ENCODE measurements around the gene ZNF747. TPM values are rescaled to one million over a fixed set of nuclear protein-coding genes. Genes with fewer than 3 reads are reported as not detected.

ZNF747 gene
- total and polyA plus RNA-seq, 7 donors = 6.0 to 15.5 (median 11.4) TPM

DNA sequence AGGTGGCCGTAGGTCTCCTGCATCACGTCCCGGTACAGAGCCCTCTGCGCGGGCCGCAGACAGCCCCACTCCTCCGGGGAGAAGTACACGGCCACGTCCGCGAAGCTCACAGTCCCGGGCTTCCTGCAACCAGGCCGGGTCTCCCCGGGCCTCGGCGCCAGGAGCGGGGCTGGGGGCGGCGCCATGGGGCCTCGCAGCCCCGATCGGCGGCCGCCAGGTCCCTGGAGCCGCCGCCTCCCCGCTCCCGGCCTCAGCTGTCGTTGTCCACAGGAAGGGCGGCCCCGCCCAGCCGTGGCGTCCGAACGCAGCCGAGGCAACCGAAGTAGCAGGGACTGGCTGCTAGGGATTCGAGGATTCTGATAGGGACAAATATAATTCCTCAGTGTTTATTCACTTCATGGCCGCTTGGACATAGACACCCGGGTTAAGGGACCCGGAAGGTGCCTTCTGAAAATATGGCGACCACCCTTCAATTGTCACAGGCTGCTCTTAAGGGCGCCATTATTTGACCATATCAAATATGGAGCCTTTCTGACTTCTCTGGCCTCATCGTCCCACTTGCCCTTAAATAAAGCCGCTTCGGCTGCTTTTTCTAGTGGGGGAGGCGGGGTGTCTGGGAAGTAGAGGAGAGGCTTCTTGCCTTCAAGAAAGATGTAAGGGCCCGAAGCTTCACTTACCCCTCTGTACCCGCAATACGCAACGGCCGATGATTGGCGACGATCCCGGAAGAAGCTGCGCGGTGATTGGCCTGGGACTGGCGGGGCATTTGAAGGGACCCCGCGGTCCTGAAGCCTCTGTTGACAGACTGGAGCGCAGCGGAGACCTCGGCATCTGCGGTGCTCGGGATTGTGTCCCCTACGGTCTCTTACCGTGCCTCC lies 37.0 kb upstream of the ZNF747 start, which contains the start of gene ZNF688:
TSS of gene ZNF688 (minus strand) at position 270 of the 878 bp plus-strand sequence. CDS start at position 185, 85 bp downstream.
- Histone ChIP-seq H3K27ac (peak within 1 kb of the TSS; percentile 94 to 98 (median 97)), H3K9me3 (no peaks in the 10 kb centered on the region), H3K27me3 (no peaks in the 10 kb centered on the region), H3K4me1 (peaks cover 0 to 24% (median 21%) of the 10 kb centered on the region in 4 donors), H3K36me3 (peaks cover 0 to 6% (median 0%) of the 10 kb centered on the region in 4 donors), H3K4me3 (peak within 1 kb of the TSS; percentile 42 to 95 (median 84))
- intact Hi-C loops (cut with DNase I) = loop anchor here (1.0 to 5.0 kb wide), 5 partner anchors 13 to 87 kb away; partner anchors contain the start of genes FBRS, ZNF747, ZNF764 and ZNF785
- DNase-seq = peak; percentile 99
- 0% methylated on average over 67 of the region's 67 CpGs for whole genome bisulfite sequencing, 2 donors
- TF ChIP-seq EP300 (IDR thresholded peaks at IDR 0.05) (no peak), POLR2AphosphoS5 (IDR thresholded peaks at IDR 0.05) (peak; percentile 70 to 87 (median 80)), POLR2A (IDR thresholded peaks at IDR 0.05) (peak; percentile 33 to 66)
- TF ChIP-seq, protein P1, sequence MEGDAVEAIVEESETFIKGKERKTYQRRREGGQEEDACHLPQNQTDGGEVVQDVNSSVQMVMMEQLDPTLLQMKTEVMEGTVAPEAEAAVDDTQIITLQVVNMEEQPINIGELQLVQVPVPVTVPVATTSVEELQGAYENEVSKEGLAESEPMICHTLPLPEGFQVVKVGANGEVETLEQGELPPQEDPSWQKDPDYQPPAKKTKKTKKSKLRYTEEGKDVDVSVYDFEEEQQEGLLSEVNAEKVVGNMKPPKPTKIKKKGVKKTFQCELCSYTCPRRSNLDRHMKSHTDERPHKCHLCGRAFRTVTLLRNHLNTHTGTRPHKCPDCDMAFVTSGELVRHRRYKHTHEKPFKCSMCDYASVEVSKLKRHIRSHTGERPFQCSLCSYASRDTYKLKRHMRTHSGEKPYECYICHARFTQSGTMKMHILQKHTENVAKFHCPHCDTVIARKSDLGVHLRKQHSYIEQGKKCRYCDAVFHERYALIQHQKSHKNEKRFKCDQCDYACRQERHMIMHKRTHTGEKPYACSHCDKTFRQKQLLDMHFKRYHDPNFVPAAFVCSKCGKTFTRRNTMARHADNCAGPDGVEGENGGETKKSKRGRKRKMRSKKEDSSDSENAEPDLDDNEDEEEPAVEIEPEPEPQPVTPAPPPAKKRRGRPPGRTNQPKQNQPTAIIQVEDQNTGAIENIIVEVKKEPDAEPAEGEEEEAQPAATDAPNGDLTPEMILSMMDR (IDR thresholded peaks at IDR 0.05) = no peak

DNA sequence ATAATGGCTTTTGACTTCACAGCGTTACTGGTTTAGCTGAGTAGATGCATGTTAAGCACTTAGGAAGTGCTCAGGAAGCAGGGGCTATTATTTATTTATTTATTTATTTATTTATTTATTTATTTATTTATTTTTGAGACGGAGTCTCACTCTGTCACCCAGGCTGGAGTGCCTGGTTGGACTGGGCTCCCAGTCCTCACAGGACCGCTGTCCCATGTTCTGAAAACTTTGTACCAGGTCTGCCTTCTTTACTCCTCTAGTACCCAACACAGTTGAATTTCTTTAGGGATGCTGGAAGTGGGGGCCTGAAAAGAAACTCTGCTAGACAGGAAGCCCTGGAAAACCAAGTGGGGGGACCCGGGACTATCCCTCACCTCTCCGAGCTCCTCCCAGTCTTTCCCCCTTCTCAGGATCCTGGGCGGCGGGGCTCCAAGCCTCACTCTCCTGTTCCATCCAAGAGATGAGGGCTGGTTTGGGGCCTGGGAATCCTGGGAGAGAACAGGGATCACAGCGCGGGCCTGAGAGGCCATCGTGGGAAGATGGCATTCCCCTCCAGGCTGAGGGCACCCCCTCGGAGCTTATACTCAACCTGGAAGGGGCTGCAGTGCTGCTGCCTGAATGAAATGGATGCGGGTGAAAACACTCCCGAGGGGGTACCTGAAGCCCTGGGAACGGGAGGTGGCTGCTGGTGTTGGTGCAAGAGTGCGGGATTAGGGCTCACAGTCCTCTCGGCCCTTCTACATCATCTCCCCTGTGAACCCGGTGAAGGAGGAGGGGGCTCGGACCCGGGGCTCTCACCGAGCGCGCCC lies 36.2 kb upstream of the ZNF747 start:
- H3K9me3 ChIP-seq = no peaks in the 10 kb centered on the region
- H3K4me3 ChIP-seq = peak overlapping the region; percentile 42 to 95 (median 84)
- no peaks in the 10 kb centered on the region for H3K27me3 ChIP-seq
- H3K36me3 ChIP-seq = peaks cover 0 to 6% (median 0%) of the 10 kb centered on the region in 4 donors
- intact Hi-C loops (cut with DNase I) = loop anchor here (1.0 to 5.0 kb wide), 5 partner anchors 13 to 88 kb away; partner anchors contain the start of genes FBRS, ZNF747, ZNF764 and ZNF785
- WGBS, 2 donors = 6 to 11% methylated on average over 22 of the region's 22 CpGs
- H3K4me1 ChIP-seq = peaks cover 0 to 24% (median 21%) of the 10 kb centered on the region in 4 donors
- peak overlapping the region; percentile 94 to 98 (median 97) for H3K27ac ChIP-seq
- peak; percentile 77 for DNase-seq
- TF ChIP-seq POLR2A (IDR thresholded peaks at IDR 0.05) (no peak), POLR2AphosphoS5 (IDR thresholded peaks at IDR 0.05) (peak in 1 of 4 donors; percentile 23)

DNA sequence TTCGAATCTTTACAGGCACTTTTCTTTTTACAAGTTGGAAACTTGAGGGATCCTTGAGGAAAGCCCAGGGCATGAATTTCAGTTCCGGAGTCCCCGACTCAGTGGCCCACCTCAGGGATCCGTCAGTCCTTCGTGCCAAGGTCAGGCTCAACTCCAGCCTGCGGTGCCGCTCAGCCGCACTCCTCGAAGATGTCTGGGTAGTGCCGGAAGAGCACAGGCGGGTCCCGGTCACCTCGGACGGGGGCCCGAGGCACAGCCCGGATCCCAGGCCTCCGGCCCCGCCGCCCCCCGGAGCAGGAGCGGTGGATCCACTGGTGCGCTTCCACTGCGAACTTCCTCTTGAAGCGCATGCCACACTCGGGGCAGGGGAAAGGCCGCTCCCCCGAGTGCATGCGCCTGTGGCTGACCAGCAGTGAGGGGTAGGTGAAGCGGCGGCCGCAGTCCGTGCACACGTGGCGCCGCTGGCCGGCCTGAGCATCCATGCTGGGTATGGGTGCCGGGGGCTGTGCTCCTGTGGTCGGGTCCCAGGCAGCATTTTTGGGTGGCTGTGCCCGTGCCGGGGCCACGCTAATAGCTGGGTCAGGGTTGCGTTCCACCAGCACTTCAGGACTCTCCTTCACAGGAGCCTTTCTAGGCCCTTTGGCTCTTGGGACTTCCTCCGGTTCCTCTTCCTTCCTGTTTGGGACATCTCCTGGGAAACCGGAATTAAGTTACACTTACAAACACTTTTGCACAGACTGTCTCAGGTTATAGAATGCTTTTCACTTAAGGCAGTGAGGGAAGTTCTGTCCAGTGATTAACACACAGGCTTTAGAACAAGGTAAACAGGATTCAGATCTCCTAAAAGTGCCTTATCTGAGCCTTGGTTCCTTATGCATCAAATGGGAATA lies 35.3 kb upstream of the ZNF747 start:
- H3K27ac ChIP-seq = peak overlapping the region; percentile 94 to 98 (median 97)
- no peaks in the 10 kb centered on the region for H3K27me3 ChIP-seq
- peak overlapping the region in 2 of 4 donors; percentile 87 to 95 for H3K4me3 ChIP-seq
- peaks cover 0 to 6% (median 0%) of the 10 kb centered on the region in 4 donors for H3K36me3 ChIP-seq
- TF ChIP-seq, protein P1 (IDR thresholded peaks at IDR 0.05) = no peak
- no peak for TF ChIP-seq POLR2A (IDR thresholded peaks at IDR 0.05)
- TF ChIP-seq EP300 (IDR thresholded peaks at IDR 0.05) = no peak
- TF ChIP-seq POLR2AphosphoS5 (IDR thresholded peaks at IDR 0.05) = no peak
- peaks cover 0 to 24% (median 21%) of the 10 kb centered on the region in 4 donors for H3K4me1 ChIP-seq
- no peaks in the 10 kb centered on the region for H3K9me3 ChIP-seq
- intact Hi-C loops (cut with DNase I) = loop anchor here (2.0 to 5.0 kb wide), 3 partner anchors 38 to 89 kb away; partner anchors contain the start of genes FBRS and ZNF747
- no peak for DNase-seq
- WGBS, 2 donors = 89 to 94% methylated on average over 44 of the region's 44 CpGs

DNA sequence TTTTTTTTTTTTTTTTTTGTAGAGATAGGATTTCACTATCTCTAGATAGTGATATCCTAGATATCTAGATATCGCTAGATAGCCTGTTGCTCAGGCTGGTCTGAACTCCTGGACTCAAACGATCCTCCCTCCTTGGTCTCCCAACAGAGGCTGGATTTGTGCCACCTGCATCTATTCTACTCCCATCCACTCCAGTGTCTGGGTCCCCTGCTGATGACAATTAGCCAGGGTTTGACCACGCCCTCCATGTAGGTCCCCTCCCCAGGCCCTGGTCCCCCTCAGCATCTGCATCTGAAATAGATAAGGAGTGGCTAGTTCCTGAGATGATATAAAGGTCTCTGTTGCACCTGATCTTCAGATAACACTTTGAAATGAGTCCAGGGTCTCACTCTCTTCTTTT lies 34.6 kb upstream of the ZNF747 start:
- Histone ChIP-seq H3K4me1 (peaks cover 0 to 24% (median 21%) of the 10 kb centered on the region in 4 donors), H3K27ac (peak overlapping the region in 1 of 4 donors; percentile 97)
- intact Hi-C loops (cut with DNase I) = no loop called here

More for the DNA sequence above, 34.6 kb upstream of the ZNF747 start:
- Histone ChIP-seq H3K27me3 (no peaks in the 10 kb centered on the region), H3K4me3 (no peak overlapping the region), H3K36me3 (peaks cover 0 to 6% (median 0%) of the 10 kb centered on the region in 4 donors), H3K9me3 (no peaks in the 10 kb centered on the region)
- DNase-seq = no peak
- 92 to 95% methylated on average over 3 of the region's 3 CpGs for WGBS, 2 donors
- no peak for TF ChIP-seq POLR2A (IDR thresholded peaks at IDR 0.05)
- no peak for TF ChIP-seq POLR2AphosphoS5 (IDR thresholded peaks at IDR 0.05)
- TF ChIP-seq, protein P1 (IDR thresholded peaks at IDR 0.05) = no peak
- no peak for TF ChIP-seq EP300 (IDR thresholded peaks at IDR 0.05)
